ENCODE results near the gene DPH3.

DNA sequence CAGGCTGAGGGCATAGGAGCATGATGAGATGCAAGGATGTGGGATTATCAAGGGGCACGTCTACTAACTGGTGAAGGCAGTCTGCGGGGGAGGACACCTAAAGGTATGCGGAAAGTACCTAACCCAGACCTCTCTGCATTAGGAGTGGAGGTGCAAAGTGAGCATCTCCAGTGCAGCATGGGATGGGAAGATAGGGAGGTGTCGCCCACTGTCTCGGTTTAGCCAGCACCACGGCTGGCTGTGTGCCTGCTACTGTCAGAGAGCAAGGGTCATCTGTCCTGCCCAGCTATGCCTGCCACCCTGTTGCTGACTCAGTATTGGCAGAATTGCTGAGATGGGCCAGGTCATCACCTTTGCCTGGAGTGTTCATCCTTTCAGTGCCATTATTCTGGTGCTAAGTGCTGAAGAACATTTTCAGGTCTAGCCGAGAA lies 40.4 kb upstream of the DPH3 start:
- TF ChIP-seq, protein P1, sequence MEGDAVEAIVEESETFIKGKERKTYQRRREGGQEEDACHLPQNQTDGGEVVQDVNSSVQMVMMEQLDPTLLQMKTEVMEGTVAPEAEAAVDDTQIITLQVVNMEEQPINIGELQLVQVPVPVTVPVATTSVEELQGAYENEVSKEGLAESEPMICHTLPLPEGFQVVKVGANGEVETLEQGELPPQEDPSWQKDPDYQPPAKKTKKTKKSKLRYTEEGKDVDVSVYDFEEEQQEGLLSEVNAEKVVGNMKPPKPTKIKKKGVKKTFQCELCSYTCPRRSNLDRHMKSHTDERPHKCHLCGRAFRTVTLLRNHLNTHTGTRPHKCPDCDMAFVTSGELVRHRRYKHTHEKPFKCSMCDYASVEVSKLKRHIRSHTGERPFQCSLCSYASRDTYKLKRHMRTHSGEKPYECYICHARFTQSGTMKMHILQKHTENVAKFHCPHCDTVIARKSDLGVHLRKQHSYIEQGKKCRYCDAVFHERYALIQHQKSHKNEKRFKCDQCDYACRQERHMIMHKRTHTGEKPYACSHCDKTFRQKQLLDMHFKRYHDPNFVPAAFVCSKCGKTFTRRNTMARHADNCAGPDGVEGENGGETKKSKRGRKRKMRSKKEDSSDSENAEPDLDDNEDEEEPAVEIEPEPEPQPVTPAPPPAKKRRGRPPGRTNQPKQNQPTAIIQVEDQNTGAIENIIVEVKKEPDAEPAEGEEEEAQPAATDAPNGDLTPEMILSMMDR (IDR thresholded peaks at IDR 0.05), result no peak
- no peak for TF ChIP-seq POLR2A (IDR thresholded peaks at IDR 0.05)
